ENCODE results near the gene DOCK2. TPM values are rescaled to one million over a fixed set of nuclear protein-coding genes. Genes with fewer than 3 reads are reported as not detected.

DOCK2 gene
- total RNA-seq, 5 donors from 2014 or later (not counting 1 experiment from before 2014, with no cell fraction given), result 168 to 303 (median 197) TPM

GRCh38 chr5:169904059-169904458 is 267.0 kb downstream of the DOCK2 start:
- DNase-seq, result no peak
- H3K36me3 ChIP-seq (ENCODE audit: control insufficient read depth in 2 of 2, extremely low read depth in 1 of 2, insufficient read depth in 1 of 2, low read length in 1 of 2), result peaks cover 7 to 12% of the 10 kb centered on the region in 2 donors
- Mint-ChIP-seq H3K27ac (no peak overlapping the region), H3K27me3 (no peaks in the 10 kb centered on the region), H3K4me1 (peaks cover 20 to 28% (median 21%) of the 10 kb centered on the region in 3 donors), H3K4me3 (no peak overlapping the region), H3K36me3 (peaks cover 39% of the 10 kb centered on the region), H3K9me3 (no peaks in the 10 kb centered on the region)
- ATAC-seq (replicated peaks in 1 of 4), result no peak
- H3K27ac ChIP-seq (ENCODE audit: low read length), result no peak overlapping the region
- no CpG with 5 or more reads among the region's 2 CpGs for WGBS (ENCODE audit: insufficient coverage)
- H3K27me3 ChIP-seq (replicated peaks in 1 of 2; ENCODE audit: control insufficient read depth in 2 of 2, extremely low read depth in 1 of 2, insufficient read depth in 2 of 2, low read length in 1 of 2), result no peaks in the 10 kb centered on the region
- H3K4me1 ChIP-seq (ENCODE audit: control insufficient read depth in 1 of 2, extremely low read depth in 1 of 2, insufficient read depth in 2 of 2, low read length in 2 of 2), result no peaks in the 10 kb centered on the region
- CTCF ChIA-PET, result no interaction called here
- H3K9me3 ChIP-seq, result no peaks in the 10 kb centered on the region
- H3K4me3 ChIP-seq (ENCODE audit: control insufficient read depth in 1 of 2, extremely low read depth in 1 of 2, low read length in 1 of 2), result no peak overlapping the region
- POLR2A ChIA-PET, result no interaction called here

GRCh38 chr5:169904508-169904907 is 267.4 kb downstream of the DOCK2 start:
- Histone ChIP-seq H3K4me3 (ENCODE audit: control insufficient read depth in 1 of 2, extremely low read depth in 1 of 2, low read length in 1 of 2) (no peak overlapping the region), H3K9me3 (no peaks in the 10 kb centered on the region), H3K4me1 (ENCODE audit: control insufficient read depth in 1 of 2, extremely low read depth in 1 of 2, insufficient read depth in 2 of 2, low read length in 2 of 2) (no peaks in the 10 kb centered on the region), H3K27ac (ENCODE audit: low read length) (no peak overlapping the region), H3K36me3 (ENCODE audit: control insufficient read depth in 2 of 2, extremely low read depth in 1 of 2, insufficient read depth in 1 of 2, low read length in 1 of 2) (peaks cover 4 to 12% of the 10 kb centered on the region in 2 donors), H3K27me3 (replicated peaks in 1 of 2; ENCODE audit: control insufficient read depth in 2 of 2, extremely low read depth in 1 of 2, insufficient read depth in 2 of 2, low read length in 1 of 2) (no peaks in the 10 kb centered on the region)
- H3K27ac Mint-ChIP-seq, result no peak overlapping the region
- ATAC-seq (replicated peaks in 1 of 4), result no peak
- no peaks in the 10 kb centered on the region for H3K27me3 Mint-ChIP-seq
- 100% methylated on average over 1 of the region's 5 CpGs for WGBS (ENCODE audit: insufficient coverage)
- CTCF ChIA-PET, result no interaction called here
- no peak overlapping the region for H3K4me3 Mint-ChIP-seq
- H3K4me1 Mint-ChIP-seq, result peaks cover 20 to 28% (median 21%) of the 10 kb centered on the region in 3 donors
- no peak for DNase-seq
- POLR2A ChIA-PET, result no interaction called here
- H3K36me3 Mint-ChIP-seq, result peaks cover 38% of the 10 kb centered on the region
- H3K9me3 Mint-ChIP-seq, result no peaks in the 10 kb centered on the region

- no peak for DNase-seq
- POLR2A ChIA-PET, result interaction anchor here (0.6 to 0.7 kb wide), 3 partner anchors 34 to 1134 kb away, joined by 5 to 6 read pairs (median 6); no protein-coding TSS in a partner anchor
- no peaks in the 10 kb centered on the region for H3K27me3 Mint-ChIP-seq
- H3K4me3 ChIP-seq (ENCODE audit: control insufficient read depth in 1 of 2, extremely low read depth in 1 of 2, low read length in 1 of 2), result no peak overlapping the region
- no CpG with 5 or more reads among the region's 1 CpG for WGBS (ENCODE audit: insufficient coverage)
- no peaks in the 10 kb centered on the region for H3K4me1 ChIP-seq (ENCODE audit: control insufficient read depth in 1 of 2, extremely low read depth in 1 of 2, insufficient read depth in 2 of 2, low read length in 2 of 2)
- no peaks in the 10 kb centered on the region for H3K9me3 ChIP-seq
- H3K27ac Mint-ChIP-seq, result no peak overlapping the region
- CTCF ChIA-PET, result interaction anchor here in 1 of 2 donors (0.6 kb wide), 1 partner anchor 14 kb away, joined by 4 read pairs; no protein-coding TSS in a partner anchor
- peaks cover 16 to 24% (median 17%) of the 10 kb centered on the region in 3 donors for H3K4me1 Mint-ChIP-seq
- peaks cover 36% of the 10 kb centered on the region for H3K36me3 Mint-ChIP-seq
- no peak overlapping the region for H3K4me3 Mint-ChIP-seq
- no peaks in the 10 kb centered on the region for H3K9me3 Mint-ChIP-seq
- ATAC-seq (replicated peaks in 1 of 4), result no peak
- peaks cover 3 to 10% of the 10 kb centered on the region in 2 donors for H3K36me3 ChIP-seq (ENCODE audit: control insufficient read depth in 2 of 2, extremely low read depth in 1 of 2, insufficient read depth in 1 of 2, low read length in 1 of 2)
- no peak overlapping the region for H3K27ac ChIP-seq (ENCODE audit: low read length)
- no peaks in the 10 kb centered on the region for H3K27me3 ChIP-seq (replicated peaks in 1 of 2; ENCODE audit: control insufficient read depth in 2 of 2, extremely low read depth in 1 of 2, insufficient read depth in 2 of 2, low read length in 1 of 2)
Observed at GRCh38 chr5:169905017-169905416, 267.9 kb downstream of the DOCK2 start.

GRCh38 chr5:169906745-169907649 is 269.9 kb downstream of the DOCK2 start:
- Histone ChIP-seq H3K27me3 (replicated peaks in 1 of 2; ENCODE audit: control insufficient read depth in 2 of 2, extremely low read depth in 1 of 2, insufficient read depth in 2 of 2, low read length in 1 of 2) (no peaks in the 10 kb centered on the region), H3K4me1 (ENCODE audit: control insufficient read depth in 1 of 2, extremely low read depth in 1 of 2, insufficient read depth in 2 of 2, low read length in 2 of 2) (no peaks in the 10 kb centered on the region), H3K4me3 (ENCODE audit: control insufficient read depth in 1 of 2, extremely low read depth in 1 of 2, low read length in 1 of 2) (no peak overlapping the region), H3K36me3 (ENCODE audit: control insufficient read depth in 2 of 2, extremely low read depth in 1 of 2, insufficient read depth in 1 of 2, low read length in 1 of 2) (peaks cover 3 to 10% of the 10 kb centered on the region in 2 donors), H3K27ac (ENCODE audit: low read length) (no peak overlapping the region), H3K9me3 (no peaks in the 10 kb centered on the region)
- POLR2A ChIA-PET, result no interaction called here
- 98% methylated on average over 6 of the region's 8 CpGs for WGBS (ENCODE audit: insufficient coverage)
- ATAC-seq (replicated peaks in 1 of 4), result no peak
- H3K4me3 Mint-ChIP-seq, result no peak overlapping the region
- DNase-seq, result no peak
- H3K27ac Mint-ChIP-seq, result no peak overlapping the region
- H3K4me1 Mint-ChIP-seq, result peaks cover 5 to 11% (median 8%) of the 10 kb centered on the region in 3 donors
- H3K9me3 Mint-ChIP-seq, result no peaks in the 10 kb centered on the region
- peaks cover 34% of the 10 kb centered on the region for H3K36me3 Mint-ChIP-seq
- no peaks in the 10 kb centered on the region for H3K27me3 Mint-ChIP-seq
- CTCF ChIA-PET, result interaction anchor here in 1 of 2 donors (0.5 kb wide), 1 partner anchor 54 kb away, joined by 3 read pairs; no protein-coding TSS in a partner anchor

- Mint-ChIP-seq H3K9me3 (no peaks in the 10 kb centered on the region), H3K27ac (no peak overlapping the region), H3K27me3 (no peaks in the 10 kb centered on the region), H3K36me3 (peaks cover 38% of the 10 kb centered on the region), H3K4me1 (peaks cover 0 to 7% (median 4%) of the 10 kb centered on the region in 3 donors), H3K4me3 (no peak overlapping the region)
- no peaks in the 10 kb centered on the region for H3K4me1 ChIP-seq (ENCODE audit: control insufficient read depth in 1 of 2, extremely low read depth in 1 of 2, insufficient read depth in 2 of 2, low read length in 2 of 2)
- WGBS (ENCODE audit: insufficient coverage), result no CpG with 5 or more reads among the region's 1 CpG
- DNase-seq (no peak), ATAC-seq (replicated peaks in 1 of 4) (no peak)
- no peaks in the 10 kb centered on the region for H3K27me3 ChIP-seq (replicated peaks in 1 of 2; ENCODE audit: control insufficient read depth in 2 of 2, extremely low read depth in 1 of 2, insufficient read depth in 2 of 2, low read length in 1 of 2)
- no peaks in the 10 kb centered on the region for H3K9me3 ChIP-seq
- H3K4me3 ChIP-seq (ENCODE audit: control insufficient read depth in 1 of 2, extremely low read depth in 1 of 2, low read length in 1 of 2), result no peak overlapping the region
- peaks cover 3 to 7% of the 10 kb centered on the region in 2 donors for H3K36me3 ChIP-seq (ENCODE audit: control insufficient read depth in 2 of 2, extremely low read depth in 1 of 2, insufficient read depth in 1 of 2, low read length in 1 of 2)
- ChIA-PET CTCF (no interaction called here), POLR2A (no interaction called here)
- H3K27ac ChIP-seq (ENCODE audit: low read length), result no peak overlapping the region
Observed at GRCh38 chr5:169908864-169909263, 271.8 kb downstream of the DOCK2 start.

- ChIA-PET CTCF (no interaction called here), POLR2A (no interaction called here)
- peaks cover 46% of the 10 kb centered on the region for H3K36me3 Mint-ChIP-seq
- Histone ChIP-seq H3K36me3 (ENCODE audit: control insufficient read depth in 2 of 2, extremely low read depth in 1 of 2, insufficient read depth in 1 of 2, low read length in 1 of 2) (peaks cover 3 to 7% of the 10 kb centered on the region in 2 donors), H3K4me1 (ENCODE audit: control insufficient read depth in 1 of 2, extremely low read depth in 1 of 2, insufficient read depth in 2 of 2, low read length in 2 of 2) (no peaks in the 10 kb centered on the region), H3K9me3 (no peaks in the 10 kb centered on the region), H3K4me3 (ENCODE audit: control insufficient read depth in 1 of 2, extremely low read depth in 1 of 2, low read length in 1 of 2) (no peak overlapping the region), H3K27ac (ENCODE audit: low read length) (no peak overlapping the region), H3K27me3 (replicated peaks in 1 of 2; ENCODE audit: control insufficient read depth in 2 of 2, extremely low read depth in 1 of 2, insufficient read depth in 2 of 2, low read length in 1 of 2) (no peaks in the 10 kb centered on the region)
- H3K4me1 Mint-ChIP-seq, result peaks cover 0 to 10% (median 3%) of the 10 kb centered on the region in 3 donors
- DNase-seq, result no peak
- H3K27ac Mint-ChIP-seq, result no peak overlapping the region
- H3K4me3 Mint-ChIP-seq, result no peak overlapping the region
- WGBS (ENCODE audit: insufficient coverage), result 100% methylated on average over 1 of the region's 3 CpGs
- H3K27me3 Mint-ChIP-seq, result no peaks in the 10 kb centered on the region
- ATAC-seq (replicated peaks in 1 of 4), result no peak
- no peaks in the 10 kb centered on the region for H3K9me3 Mint-ChIP-seq
Observed at GRCh38 chr5:169909945-169910344, 272.9 kb downstream of the DOCK2 start.
